SK-N-SH (cell line): ENCODE measurements around the gene PLIN5.

Experiments
- CTCF ChIP-seq: fragments of 200-600 bp; sonication (generic); IDR thresholded peaks from 2 replicates; pipeline ENCODE4 v1.6.1; 2017; ENCODE audit warnings: antibody characterized with exemption, mild to moderate bottlenecking, moderate library complexity
- EP300 ChIP-seq, 2 experiments: IDR thresholded peaks; 2 replicates each; pipeline versions ENCODE4 v1.4.0 to v1.6.1; 2012; ENCODE audit warnings: borderline replicate concordance in 1 of 2, low read depth in 1 of 2, low read length in 1 of 2
- GABPA ChIP-seq: IDR thresholded peaks from 2 replicates; pipeline ENCODE4 v1.4.0; 2012; ENCODE audit warnings: low read depth, mild to moderate bottlenecking
- GATA2 ChIP-seq: sonication (generic); formaldehyde crosslinking; IDR thresholded peaks from 2 replicates; pipeline ENCODE4 v1.5.0; 2020; ENCODE audit warnings: mild to moderate bottlenecking, missing genetic modification reagents
- MAX ChIP-seq: IDR thresholded peaks from 2 replicates; pipeline ENCODE4 v1.4.0; 2012; ENCODE audit warnings: low read depth
- MXI1 ChIP-seq: IDR thresholded peaks from 2 replicates; pipeline ENCODE4 v1.6.1; 2012; ENCODE audit warnings: mild to moderate bottlenecking, low read depth, low read length, improper control_type of control experiment
- NFIC ChIP-seq: IDR thresholded peaks from 2 replicates; pipeline ENCODE4 v1.4.0; 2012; ENCODE audit warnings: borderline replicate concordance
- NRF1 ChIP-seq: IDR thresholded peaks from 2 replicates; pipeline ENCODE4 v1.6.1; 2012; ENCODE audit warnings: low read depth, mild to moderate bottlenecking, low read length
- PBX3 ChIP-seq: IDR thresholded peaks from 2 replicates; pipeline ENCODE4; 2012
- REST ChIP-seq: IDR thresholded peaks from 2 replicates; pipeline ENCODE4 v1.6.1; 2012; ENCODE audit warnings: mild to moderate bottlenecking, low read depth, low read length, moderate library complexity
- RXRA ChIP-seq: IDR thresholded peaks from 2 replicates; pipeline ENCODE4 v1.4.0; 2012; ENCODE audit warnings: low read depth, mild to moderate bottlenecking, borderline replicate concordance
- YY1 ChIP-seq: IDR thresholded peaks from 2 replicates; pipeline ENCODE4 v1.4.0; 2012; ENCODE audit warnings: low read depth, mild to moderate bottlenecking

GRCh38 chr19:4513248-4513647 is 21.8 kb downstream of the PLIN5 start:
- TF ChIP-seq CTCF (no peak), MAX (no peak), GABPA (no peak), REST (no peak), RXRA (no peak), EP300 (IDR thresholded peaks at IDR 0.05; ENCODE audit: borderline replicate concordance in 1 of 2, low read depth in 1 of 2, low read length in 1 of 2) (no peak), NFIC (no peak), GATA2 (CRISPR knock-in tag) (no peak), YY1 (no peak), PBX3 (no peak), MXI1 (no peak), NRF1 (no peak)
